DND-41 (cell line): ENCODE data around the gene SCPEP1.

Experiments
- ATAC-seq: fragments of 200-7000 bp; cut with Tn5 transposase; 3 replicates; pipeline ENCODE4 v1.9.1; 2021; ENCODE audit warnings: low read depth; ENCODE audit not compliant: insufficient read depth
- DNase-seq: peaks from one replicate; pipeline ENCODE4 v3.0.0-alpha.2; 2020
- H2AFZ ChIP-seq: 2 replicates; pipeline ENCODE4 v1.6.0; 2012; ENCODE audit warnings: low read depth, low read length
- H3K27ac ChIP-seq: 2 replicates; pipeline ENCODE4 v1.5.1; 2012; ENCODE audit warnings: low read length, inconsistent platforms
- H3K27me3 ChIP-seq: fragments of 200-600 bp; sonication (generic); 2 replicates; pipeline ENCODE4 v1.6.0; 2012; ENCODE audit warnings: low read length, mild to moderate bottlenecking, inconsistent platforms; ENCODE audit not compliant: insufficient read depth, poor library complexity
- H3K36me3 ChIP-seq: 2 replicates; pipeline ENCODE4 v1.5.1; 2012; ENCODE audit warnings: low read length, inconsistent platforms; ENCODE audit not compliant: insufficient read depth
- H3K4me1 ChIP-seq: 2 replicates; pipeline ENCODE4 v1.5.1; 2012; ENCODE audit warnings: mild to moderate bottlenecking, low read length; ENCODE audit not compliant: insufficient read depth
- H3K4me2 ChIP-seq: 2 replicates; pipeline ENCODE4 v1.6.0; 2012; ENCODE audit warnings: mild to moderate bottlenecking, moderate library complexity, low read length, inconsistent platforms; ENCODE audit not compliant: insufficient read depth
- H3K4me3 ChIP-seq, 2 experiments: fragments of 200-600 bp in 1 of 2; shearing (Covaris generic) in 1 of 2; 2 replicates each; pipeline ENCODE4 v1.5.1; 2012 to 2016; ENCODE audit warnings: inconsistent platforms in 2 of 2, low read length in 2 of 2, mild to moderate bottlenecking in 2 of 2, low read depth in 1 of 2, moderate library complexity in 1 of 2
- H3K79me2 ChIP-seq: 2 replicates; pipeline ENCODE4 v1.6.0; 2012; ENCODE audit warnings: low read length, inconsistent platforms; ENCODE audit not compliant: insufficient read depth
- H3K9ac ChIP-seq: 2 replicates; pipeline ENCODE4 v1.6.0; 2012; ENCODE audit warnings: low read depth, mild to moderate bottlenecking, inconsistent platforms, low read length, moderate library complexity
- H3K9me3 ChIP-seq: 2 replicates; pipeline ENCODE4 v1.5.1; 2012; ENCODE audit warnings: low read length, moderate library complexity, mild to moderate bottlenecking, inconsistent platforms; ENCODE audit not compliant: insufficient read depth, severe bottlenecking
- H4K20me1 ChIP-seq: 2 replicates; pipeline ENCODE4 v1.6.0; 2012; ENCODE audit warnings: low read length; ENCODE audit not compliant: insufficient read depth
- EZH2 ChIP-seq: IDR thresholded peaks from 3 replicates; pipeline ENCODE4 v1.6.1; 2012; ENCODE audit warnings: borderline replicate concordance, low read depth, mild to moderate bottlenecking, moderate library complexity, low read length, inconsistent platforms; ENCODE audit not compliant: severe bottlenecking
- TF ChIP-seq, protein P1 (sequence below): IDR thresholded peaks from 2 replicates; pipeline ENCODE4 v1.5.1; 2012; ENCODE audit warnings: borderline replicate concordance, low read length, moderate library complexity, mild to moderate bottlenecking; ENCODE audit not compliant: poor library complexity, severe bottlenecking; ENCODE audit errors: extremely low read depth

Gene SCPEP1

DNA sequence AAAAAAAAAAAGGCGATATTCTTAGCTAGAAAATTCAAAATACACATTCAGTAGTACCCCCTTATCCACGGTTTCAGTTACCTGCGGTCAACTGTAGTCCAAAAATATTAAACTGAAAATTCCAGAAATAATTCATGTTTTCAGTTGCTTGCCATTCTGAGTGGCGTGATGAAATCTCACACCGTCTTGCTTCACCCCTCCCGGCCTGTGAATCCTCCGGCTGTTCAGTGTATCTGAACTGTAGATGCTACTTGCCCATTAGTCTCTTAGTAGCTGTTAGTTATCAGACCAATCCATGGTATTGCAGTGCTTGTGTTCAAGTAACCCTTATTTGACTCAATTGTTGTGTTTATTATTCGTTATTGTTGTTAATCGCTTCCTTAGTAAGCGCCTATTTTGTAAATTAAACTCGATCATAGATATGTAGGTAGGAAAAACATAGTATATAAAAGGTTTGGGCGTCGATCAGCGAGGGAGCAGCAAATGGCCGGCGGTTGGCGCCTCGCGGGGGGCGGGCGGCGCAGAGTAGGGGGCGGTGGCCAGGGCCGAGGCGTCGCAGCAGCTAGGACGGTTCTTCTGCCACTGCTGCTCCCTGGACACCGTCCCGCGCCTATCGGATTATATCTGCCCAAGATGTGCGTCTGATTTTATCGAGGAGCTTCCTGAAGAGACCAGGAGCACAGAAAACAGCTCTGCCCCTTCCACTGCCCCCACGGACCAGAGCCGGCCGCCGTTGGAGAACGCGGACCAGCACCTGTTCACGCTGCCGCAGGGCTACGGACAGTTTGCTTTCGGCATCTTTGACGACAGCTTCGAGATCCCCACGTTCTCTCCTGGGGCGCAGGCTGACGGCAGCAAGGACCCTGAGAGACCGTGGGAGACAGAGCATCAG, 67.3 kb downstream of the SCPEP1 start:
- no peak overlapping the region for H2AFZ ChIP-seq

DNA sequence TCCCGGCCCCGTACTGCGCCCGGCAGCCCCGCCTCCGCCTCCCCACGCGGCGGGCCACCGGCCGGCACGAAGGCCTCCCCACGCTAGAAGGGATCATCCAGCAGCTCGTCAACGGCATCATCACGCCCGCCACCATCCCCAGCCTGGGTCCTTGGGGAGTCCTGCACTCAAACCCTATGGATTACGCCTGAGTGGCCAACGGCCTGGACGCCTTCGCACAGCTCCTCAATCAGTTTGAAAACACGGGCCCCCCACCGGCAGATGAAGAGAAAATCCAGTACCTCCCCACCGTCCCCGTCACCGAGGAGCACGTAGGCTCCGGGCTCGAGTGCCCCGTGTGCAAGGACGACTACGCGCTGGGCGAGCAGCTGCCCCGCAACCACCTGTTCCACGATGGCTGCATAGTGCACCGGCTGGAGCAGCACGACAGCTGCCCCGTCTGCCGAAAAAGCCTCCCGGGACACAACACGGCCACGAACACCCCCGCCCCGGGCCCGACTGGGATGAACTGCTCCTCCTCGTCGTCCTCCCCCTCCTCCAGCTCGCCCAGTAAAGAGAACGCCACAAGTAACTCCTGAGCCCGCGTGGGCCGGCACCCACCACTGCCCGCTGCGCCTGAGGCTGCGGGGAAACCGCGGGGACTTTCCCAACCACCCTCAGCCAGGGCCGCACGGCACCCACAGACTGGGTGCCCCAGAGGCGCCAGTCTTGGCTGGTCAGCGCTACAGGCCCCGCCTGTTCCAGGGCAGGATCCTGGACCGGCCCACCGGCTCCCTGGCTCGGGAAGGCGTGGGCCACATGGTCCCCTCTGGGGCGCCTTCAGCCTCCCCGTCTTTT, 68.2 kb downstream of the SCPEP1 start:
- DNase-seq: no peak
- Histone ChIP-seq H2AFZ (no peak overlapping the region), H3K4me3 (no peak overlapping the region), H3K36me3 (no peaks in the 10 kb centered on the region), H4K20me1 (no peaks in the 10 kb centered on the region), H3K9ac (no peak overlapping the region), H3K9me3 (no peaks in the 10 kb centered on the region), H3K27ac (no peak overlapping the region), H3K79me2 (no peaks in the 10 kb centered on the region), H3K4me2 (no peak overlapping the region), H3K4me1 (no peaks in the 10 kb centered on the region), H3K27me3 (peaks cover 3% of the 10 kb centered on the region)
- TF ChIP-seq, protein P1, sequence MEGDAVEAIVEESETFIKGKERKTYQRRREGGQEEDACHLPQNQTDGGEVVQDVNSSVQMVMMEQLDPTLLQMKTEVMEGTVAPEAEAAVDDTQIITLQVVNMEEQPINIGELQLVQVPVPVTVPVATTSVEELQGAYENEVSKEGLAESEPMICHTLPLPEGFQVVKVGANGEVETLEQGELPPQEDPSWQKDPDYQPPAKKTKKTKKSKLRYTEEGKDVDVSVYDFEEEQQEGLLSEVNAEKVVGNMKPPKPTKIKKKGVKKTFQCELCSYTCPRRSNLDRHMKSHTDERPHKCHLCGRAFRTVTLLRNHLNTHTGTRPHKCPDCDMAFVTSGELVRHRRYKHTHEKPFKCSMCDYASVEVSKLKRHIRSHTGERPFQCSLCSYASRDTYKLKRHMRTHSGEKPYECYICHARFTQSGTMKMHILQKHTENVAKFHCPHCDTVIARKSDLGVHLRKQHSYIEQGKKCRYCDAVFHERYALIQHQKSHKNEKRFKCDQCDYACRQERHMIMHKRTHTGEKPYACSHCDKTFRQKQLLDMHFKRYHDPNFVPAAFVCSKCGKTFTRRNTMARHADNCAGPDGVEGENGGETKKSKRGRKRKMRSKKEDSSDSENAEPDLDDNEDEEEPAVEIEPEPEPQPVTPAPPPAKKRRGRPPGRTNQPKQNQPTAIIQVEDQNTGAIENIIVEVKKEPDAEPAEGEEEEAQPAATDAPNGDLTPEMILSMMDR: no peak
- TF ChIP-seq EZH2: no peak
- ATAC-seq: no peak

More for the DNA sequence above, 67.3 kb downstream of the SCPEP1 start:
- H3K4me3 ChIP-seq: no peak overlapping the region
- H3K4me2 ChIP-seq: no peak overlapping the region
- no peaks in the 10 kb centered on the region for H3K79me2 ChIP-seq
- TF ChIP-seq, protein P1: no peak
- no peak for TF ChIP-seq EZH2
- H3K27ac ChIP-seq: no peak overlapping the region
- ATAC-seq: no peak
- no peaks in the 10 kb centered on the region for H3K36me3 ChIP-seq
- DNase-seq: no peak
- peaks cover 5% of the 10 kb centered on the region for H3K27me3 ChIP-seq
- H3K9me3 ChIP-seq: no peaks in the 10 kb centered on the region
- no peaks in the 10 kb centered on the region for H3K4me1 ChIP-seq
- no peaks in the 10 kb centered on the region for H4K20me1 ChIP-seq
- H3K9ac ChIP-seq: no peak overlapping the region

DNA sequence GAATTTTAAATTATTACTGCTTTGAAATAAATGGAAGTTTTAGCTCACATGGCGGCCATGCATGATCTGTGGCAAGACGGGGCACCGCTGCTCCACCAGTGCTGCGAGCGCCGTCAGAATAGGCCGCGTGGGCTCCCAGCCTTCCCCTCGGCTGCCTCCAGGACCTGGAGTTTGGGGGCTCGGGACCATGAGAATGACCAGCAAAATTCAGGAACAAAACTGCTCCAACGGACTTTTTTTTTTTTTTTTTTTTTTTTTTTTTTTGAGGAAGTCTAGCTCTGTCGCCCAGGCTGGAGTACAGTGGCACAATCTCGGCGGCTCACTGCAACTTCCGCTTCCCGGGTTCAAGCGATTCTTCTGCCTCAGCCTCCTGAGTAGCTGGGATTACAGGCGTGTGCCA, 68.8 kb downstream of the SCPEP1 start:
- no peak overlapping the region for H3K27ac ChIP-seq
- H3K4me2 ChIP-seq: no peak overlapping the region
- H3K9ac ChIP-seq: no peak overlapping the region
- no peaks in the 10 kb centered on the region for H3K79me2 ChIP-seq
- H3K27me3 ChIP-seq: peaks cover 3% of the 10 kb centered on the region
- H3K36me3 ChIP-seq: no peaks in the 10 kb centered on the region
- H3K9me3 ChIP-seq: no peaks in the 10 kb centered on the region
- H3K4me1 ChIP-seq: no peaks in the 10 kb centered on the region
- no peak overlapping the region for H2AFZ ChIP-seq
- TF ChIP-seq, protein P1: no peak
- no peak for TF ChIP-seq EZH2
- no peak for ATAC-seq
- no peaks in the 10 kb centered on the region for H4K20me1 ChIP-seq
- DNase-seq: no peak
- H3K4me3 ChIP-seq: no peak overlapping the region
